Activated CD4-positive, CD25-positive, alpha-beta regulatory T cell treated with anti-CD3 and anti-CD28 coated beads, Interleukin-2, amount 50 U/mL, for 16 hours (primary cell): Measurements from ENCODE around the gene TOP2B.

ENCODE experiments used
- DNase-seq: peaks from one replicate; pipeline ENCODE4 v3.0.0-alpha.2; 2020; ENCODE audit warnings: low read depth, low spot score

TOP2B gene

DNA sequence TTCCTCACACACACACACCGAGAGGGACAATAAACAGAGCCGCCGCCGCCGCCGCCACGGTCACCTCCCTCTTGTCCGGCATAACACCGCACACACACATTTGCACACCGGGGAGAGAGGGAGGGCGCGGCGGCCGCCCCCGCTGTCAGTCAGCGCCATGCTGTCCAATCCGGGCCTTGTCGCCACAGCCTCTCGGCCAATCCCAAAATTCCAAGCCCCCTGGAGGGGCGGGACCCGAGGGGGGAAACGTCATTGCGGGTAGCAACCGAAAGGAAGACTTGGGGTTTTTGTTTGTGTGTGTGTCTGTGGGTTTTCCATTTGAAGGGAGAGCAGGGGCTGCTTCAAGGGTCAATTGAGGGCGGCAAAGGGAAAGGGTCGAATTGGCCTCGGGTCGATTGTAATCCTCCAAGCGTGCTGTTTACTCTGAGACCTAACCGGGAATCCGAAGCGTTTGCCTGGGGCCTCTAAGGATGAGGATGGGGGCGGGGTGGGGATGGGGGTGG is at the start of gene TOP2B:
Gene TOP2B, minus strand, starts transcription at position 96 of the 503 bp plus-strand sequence. CDS start 610 bp downstream, outside the sequence.
- peak; percentile 90 for DNase-seq

DNA sequence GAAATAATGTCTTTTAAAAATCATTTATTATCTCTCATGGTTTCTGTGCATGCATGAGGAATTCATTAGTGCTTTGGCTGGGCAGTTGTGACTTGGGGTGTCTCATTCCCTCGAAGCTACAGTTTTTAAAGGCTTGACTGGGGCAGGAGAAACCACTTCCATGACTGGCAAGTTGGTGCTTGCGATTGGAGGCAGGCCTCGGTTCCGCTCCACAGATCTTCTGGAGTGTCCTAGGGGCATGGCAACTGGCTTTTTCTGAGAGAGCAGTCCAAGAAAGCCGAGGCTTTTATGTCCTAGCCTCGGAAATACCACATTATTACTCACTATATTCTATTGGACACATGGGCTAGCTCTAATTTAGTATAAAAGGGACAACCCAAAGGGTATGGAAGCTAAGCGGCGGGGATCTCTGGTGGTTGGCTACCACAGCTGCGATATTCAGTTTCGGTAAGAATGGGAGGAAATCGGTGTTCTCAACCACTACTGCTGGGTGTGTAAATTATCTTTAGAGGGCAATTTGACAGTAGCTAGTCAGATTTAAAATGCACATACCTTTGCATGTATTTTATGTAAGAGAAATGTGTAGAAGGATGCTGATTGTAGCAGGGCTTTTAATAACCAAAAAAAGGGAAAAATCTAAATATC is 48.8 kb upstream of the TOP2B start:
- DNase-seq, result no peak

GRCh38 chr3:25711090-25711489 is 46.4 kb upstream of the TOP2B start:
- DNase-seq, result no peak

GRCh38 chr3:25708036-25708435 is 43.3 kb upstream of the TOP2B start:
- no peak for DNase-seq

- no peak for DNase-seq
Measured at GRCh38 chr3:25707268-25707926, 42.7 kb upstream of the TOP2B start.

GRCh38 chr3:25706213-25706612 is 41.5 kb upstream of the TOP2B start:
- DNase-seq, result no peak

DNA sequence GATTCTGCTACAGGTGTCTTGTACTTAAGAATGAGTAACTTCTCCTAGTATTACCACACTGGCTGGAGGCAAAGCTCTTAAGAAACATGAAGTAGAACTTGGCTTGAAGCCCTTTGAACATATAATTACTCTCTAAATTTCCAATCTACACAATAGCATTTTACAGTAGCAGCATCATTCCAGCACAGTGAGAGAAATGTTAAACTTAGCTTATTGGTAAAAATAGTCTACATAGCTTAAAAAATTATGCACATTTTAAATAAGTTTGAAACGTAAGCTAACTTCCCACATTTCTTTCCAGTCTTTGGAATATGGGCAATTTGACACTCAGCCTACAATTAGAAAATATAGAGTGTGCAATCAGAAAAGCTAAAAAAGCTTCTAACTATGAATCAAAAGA is 32.8 kb upstream of the TOP2B start:
- no peak for DNase-seq

- DNase-seq, result no peak
Measured at GRCh38 chr3:25695731-25696420, 31.2 kb upstream of the TOP2B start.

DNA sequence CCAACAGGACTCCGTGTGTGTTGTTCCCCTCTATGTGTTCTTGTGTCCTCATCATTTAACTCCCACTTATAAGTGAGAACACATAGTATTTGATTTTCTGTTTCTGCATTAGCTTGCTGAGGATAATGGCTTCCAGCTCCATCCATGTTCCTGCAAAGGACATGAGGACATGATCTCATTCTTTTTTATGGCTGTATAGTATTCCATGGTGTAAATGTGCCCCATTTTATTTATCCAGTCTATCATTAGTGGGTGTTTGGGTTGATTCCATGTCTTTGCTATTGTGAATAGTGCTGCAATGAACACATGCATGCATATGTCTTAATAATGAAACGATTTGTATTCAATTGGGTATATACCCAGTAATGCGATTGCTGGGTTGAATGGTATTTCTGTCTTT is 28.5 kb upstream of the TOP2B start:
- no peak for DNase-seq

DNA sequence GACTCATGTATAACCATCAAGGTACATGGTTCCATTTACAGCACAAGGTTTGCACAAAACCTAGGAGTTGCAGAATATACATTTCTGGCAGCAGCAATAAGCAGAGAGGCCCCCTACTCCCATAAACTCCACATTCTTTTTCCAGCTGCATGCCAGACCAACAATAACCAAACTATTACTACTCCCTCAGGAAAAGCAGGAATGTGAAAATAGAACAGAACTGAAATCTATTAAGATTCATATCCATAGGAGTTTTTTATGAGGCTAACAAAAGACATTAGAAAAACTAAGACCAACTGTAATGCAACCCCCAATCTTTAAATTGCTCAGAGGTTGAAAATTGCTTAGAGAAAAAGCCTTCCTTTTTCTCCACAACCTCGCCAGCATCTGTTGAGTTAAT is 27.6 kb upstream of the TOP2B start:
- no peak for DNase-seq

GRCh38 chr3:25690768-25691533 is 26.2 kb upstream of the TOP2B start:
- no peak for DNase-seq

DNA sequence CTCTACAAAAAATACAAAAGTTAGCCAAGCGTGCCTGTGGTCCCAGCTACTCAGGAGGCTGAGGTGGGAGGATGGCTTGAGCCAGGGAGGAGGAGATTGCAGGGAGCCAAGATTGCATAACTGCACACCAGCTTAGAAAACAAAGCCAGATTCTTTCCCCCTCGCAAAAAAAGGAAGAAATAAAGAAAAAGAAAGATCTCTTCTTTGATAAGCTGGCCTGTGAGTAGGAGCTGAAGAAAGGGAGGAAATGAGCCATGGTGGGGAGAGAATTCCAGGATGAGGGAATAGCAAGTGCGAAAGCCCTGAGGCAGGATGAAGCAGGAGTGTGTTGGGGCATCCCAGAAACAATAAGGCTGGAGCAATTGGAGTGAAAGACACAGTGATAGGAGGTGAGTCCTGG is 24.5 kb upstream of the TOP2B start:
- no peak for DNase-seq

- DNase-seq, result no peak
Measured at GRCh38 chr3:25687742-25688141, 23.0 kb upstream of the TOP2B start.

DNA sequence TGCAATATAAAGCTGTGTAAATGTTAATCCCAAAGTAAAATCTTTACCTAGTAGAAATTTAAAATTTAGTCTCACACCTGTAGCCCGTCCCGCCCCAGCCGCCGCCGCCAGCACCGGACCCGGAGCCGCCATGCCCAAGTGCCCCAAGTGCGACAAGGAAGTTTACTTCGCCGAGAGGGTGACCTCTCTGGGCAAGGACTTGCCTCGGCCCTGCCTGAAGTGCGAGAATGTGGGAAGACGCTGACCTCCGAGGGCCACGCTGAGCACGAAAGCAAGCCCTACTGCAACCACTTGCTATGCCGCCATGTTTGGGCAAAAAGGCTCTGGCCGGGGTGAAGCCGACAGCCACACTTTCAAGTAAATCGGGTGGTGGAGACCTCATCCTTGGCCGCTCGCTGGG is 22.1 kb upstream of the TOP2B start:
- no peak for DNase-seq

GRCh38 chr3:25683882-25684281 is 19.2 kb upstream of the TOP2B start:
- DNase-seq, result no peak

DNA sequence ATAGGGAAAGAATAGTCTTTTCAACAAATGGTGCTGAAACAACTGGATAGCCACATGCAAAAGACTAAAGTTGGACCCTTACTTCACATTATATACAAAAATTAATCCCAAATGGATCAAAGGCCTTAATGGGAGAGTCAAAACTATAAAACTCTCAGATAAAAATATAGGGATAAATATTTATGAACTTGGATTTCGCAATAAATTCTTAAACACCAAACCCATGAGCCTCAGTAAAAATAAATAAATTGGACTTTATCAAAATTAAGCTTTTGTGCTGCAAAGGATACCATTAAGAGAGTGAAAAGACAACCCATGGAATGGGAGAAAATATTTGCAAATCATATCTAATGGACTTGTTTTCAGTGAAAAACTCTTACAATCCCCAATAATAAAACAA is 18.7 kb upstream of the TOP2B start:
- no peak for DNase-seq

GRCh38 chr3:25679642-25680302 is 15.1 kb upstream of the TOP2B start:
- DNase-seq, result no peak

DNA sequence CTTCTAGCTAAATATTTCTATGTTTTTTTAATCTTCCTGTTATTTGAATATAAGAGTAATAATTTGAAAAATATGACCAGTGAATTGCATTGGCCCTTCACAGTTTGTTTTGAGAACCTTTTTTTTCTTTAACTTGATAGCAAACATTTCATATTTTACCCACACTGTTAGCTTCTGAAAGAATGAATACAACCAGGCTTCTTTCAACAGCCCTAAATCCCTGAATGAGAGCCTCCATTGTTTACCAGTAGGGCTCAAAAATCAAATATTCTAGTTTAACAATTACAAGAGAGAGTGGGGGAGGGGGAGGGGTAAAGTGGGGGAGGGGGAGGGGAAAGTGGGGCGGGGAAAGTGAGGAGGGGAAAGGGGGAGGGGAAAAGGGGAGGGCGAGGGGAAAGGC is 14.5 kb upstream of the TOP2B start:
- DNase-seq, result no peak

- DNase-seq, result no peak
Measured at GRCh38 chr3:25678581-25678980, 13.9 kb upstream of the TOP2B start.

DNA sequence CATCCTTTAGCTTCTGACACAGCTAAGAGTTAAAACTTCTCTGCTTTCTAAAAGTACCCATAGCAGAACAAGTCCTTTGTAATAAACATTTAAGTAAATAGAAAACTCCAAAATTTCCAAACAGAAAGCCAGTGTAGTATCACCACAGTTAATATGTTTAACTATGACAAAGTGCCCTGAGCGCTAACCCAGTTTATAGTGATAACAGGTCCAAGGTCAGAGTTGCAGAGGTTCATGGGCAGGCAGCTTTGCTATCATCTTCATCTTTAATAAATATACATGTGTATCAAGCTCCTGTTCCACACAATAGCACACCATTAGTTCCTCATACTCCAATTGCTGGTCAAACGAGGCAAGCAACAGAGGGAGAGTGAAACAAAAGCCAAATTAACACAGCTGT is 12.4 kb upstream of the TOP2B start:
- no peak for DNase-seq

- no peak for DNase-seq
Measured at GRCh38 chr3:25674670-25675069, 10.0 kb upstream of the TOP2B start.
